ACC112 (cell line): ENCODE data around the gene APOA5.

Experiments
- H2AFZ ChIP-seq: fragments of 200-600 bp; sonication (generic); one replicate; pipeline ENCODE4 v1.6.0; 2017; ENCODE audit warnings: antibody characterized with exemption, low read length; ENCODE audit not compliant: unreplicated experiment
- H3K27ac ChIP-seq: fragments of 200-600 bp; sonication (generic); 2 replicates; pipeline ENCODE4 v1.5.1; 2014; ENCODE audit warnings: low read depth, mild to moderate bottlenecking, antibody characterized with exemption, low read length, moderate library complexity
- H3K27me3 ChIP-seq: fragments of 200-600 bp; sonication (generic); 2 replicates; pipeline ENCODE4 v1.6.1; 2014; ENCODE audit warnings: mild to moderate bottlenecking, antibody characterized with exemption, low read length, moderate library complexity, mixed read lengths; ENCODE audit not compliant: insufficient read depth
- H3K36me3 ChIP-seq: fragments of 200-600 bp; sonication (generic); 2 replicates; pipeline ENCODE4 v1.6.1; 2016; ENCODE audit warnings: mild to moderate bottlenecking, antibody characterized with exemption, low read length, moderate library complexity, mixed read lengths; ENCODE audit not compliant: insufficient read depth
- H3K4me1 ChIP-seq: fragments of 200-600 bp; sonication (generic); one replicate; pipeline ENCODE4 v1.6.1; 2016; ENCODE audit warnings: low read length, mixed read lengths; ENCODE audit not compliant: insufficient read depth, unreplicated experiment, control insufficient read depth
- H3K4me3 ChIP-seq: fragments of 200-600 bp; sonication (generic); 2 replicates; pipeline ENCODE4 v1.5.1; 2014; ENCODE audit warnings: mild to moderate bottlenecking, low read depth, low read length
- H3K79me2 ChIP-seq: fragments of 200-600 bp; sonication (generic); one replicate; pipeline ENCODE4 v1.6.0; 2016; ENCODE audit warnings: low read length; ENCODE audit not compliant: control insufficient read depth, unreplicated experiment, insufficient read depth

APOA5 gene

GRCh38 chr11:116792869-116793771 lies 1.4 kb upstream of the APOA5 start:
- H3K4me1 ChIP-seq: peaks cover 24% of the 10 kb centered on the region
- H3K27me3 ChIP-seq: no peaks in the 10 kb centered on the region
- H3K4me3 ChIP-seq: no peak overlapping the region
- H3K36me3 ChIP-seq: no peaks in the 10 kb centered on the region
- H3K79me2 ChIP-seq: no peaks in the 10 kb centered on the region
- peak overlapping the region; percentile 23 for H3K27ac ChIP-seq
- H2AFZ ChIP-seq: peak overlapping the region; percentile 9

- Histone ChIP-seq H3K27me3 (no peaks in the 10 kb centered on the region), H2AFZ (no peak overlapping the region), H3K27ac (peak overlapping the region; percentile 23), H3K79me2 (peaks cover 5% of the 10 kb centered on the region), H3K4me1 (peaks cover 24% of the 10 kb centered on the region), H3K4me3 (no peak overlapping the region), H3K36me3 (no peaks in the 10 kb centered on the region)
Measured at GRCh38 chr11:116792144-116792868, 627 bp upstream of the APOA5 start.

GRCh38 chr11:116791002-116791812 lies 472 bp downstream of the APOA5 start:
- Histone ChIP-seq H3K36me3 (peaks cover 4% of the 10 kb centered on the region; the same call in 1 of the 2 replicates), H3K79me2 (peaks cover 16% of the 10 kb centered on the region), H3K27ac (no peak overlapping the region), H3K4me1 (peaks cover 32% of the 10 kb centered on the region), H3K27me3 (no peaks in the 10 kb centered on the region), H2AFZ (no peak overlapping the region), H3K4me3 (no peak overlapping the region)

DNA sequence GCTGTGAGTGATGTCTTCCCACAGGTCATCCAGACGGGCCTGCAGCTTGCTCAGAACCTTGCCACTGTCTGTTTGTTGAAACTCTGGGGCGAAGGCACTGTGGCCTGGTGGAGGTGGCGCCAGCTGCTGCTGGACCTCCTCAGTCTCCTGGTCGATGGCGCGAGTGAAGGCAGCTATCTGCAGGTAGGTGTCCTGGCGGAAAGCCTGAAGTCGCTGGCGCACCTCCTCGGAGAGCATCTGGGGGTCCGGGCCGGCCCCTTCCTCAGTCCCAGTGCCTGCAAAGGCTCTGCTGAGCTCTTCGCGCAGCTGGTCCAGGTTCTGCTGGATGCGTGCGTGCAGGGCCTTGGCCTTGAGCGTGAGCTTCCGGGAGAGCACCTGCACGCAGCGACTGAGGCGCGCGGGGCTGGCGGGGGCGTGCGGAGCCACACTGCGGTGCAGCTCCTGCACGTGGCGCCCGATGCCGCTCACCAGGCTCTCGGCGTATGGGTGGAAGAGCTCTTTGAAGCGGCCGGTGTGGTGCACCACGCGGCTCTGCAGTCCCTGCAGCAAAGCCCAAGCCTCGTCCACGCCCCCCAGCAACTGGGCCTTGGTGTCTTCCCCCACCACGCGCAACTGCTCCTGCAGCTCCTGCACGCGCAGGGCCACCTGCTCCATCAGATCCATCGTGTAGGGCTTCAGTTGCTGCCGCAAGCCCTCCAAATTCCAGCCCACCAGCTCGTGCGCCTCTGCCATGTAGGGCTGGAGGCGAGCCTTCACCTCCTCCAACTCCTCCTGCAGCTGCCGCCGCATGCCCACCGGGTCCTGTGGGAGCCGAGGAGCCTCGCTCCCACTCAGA lies 1.3 kb downstream of the APOA5 start:
- H3K27me3 ChIP-seq: no peaks in the 10 kb centered on the region
- H2AFZ ChIP-seq: no peak overlapping the region
- H3K79me2 ChIP-seq: peaks cover 21% of the 10 kb centered on the region
- H3K36me3 ChIP-seq: peaks cover 13% of the 10 kb centered on the region
- H3K4me3 ChIP-seq: no peak overlapping the region
- H3K27ac ChIP-seq: no peak overlapping the region
- peaks cover 32% of the 10 kb centered on the region for H3K4me1 ChIP-seq

DNA sequence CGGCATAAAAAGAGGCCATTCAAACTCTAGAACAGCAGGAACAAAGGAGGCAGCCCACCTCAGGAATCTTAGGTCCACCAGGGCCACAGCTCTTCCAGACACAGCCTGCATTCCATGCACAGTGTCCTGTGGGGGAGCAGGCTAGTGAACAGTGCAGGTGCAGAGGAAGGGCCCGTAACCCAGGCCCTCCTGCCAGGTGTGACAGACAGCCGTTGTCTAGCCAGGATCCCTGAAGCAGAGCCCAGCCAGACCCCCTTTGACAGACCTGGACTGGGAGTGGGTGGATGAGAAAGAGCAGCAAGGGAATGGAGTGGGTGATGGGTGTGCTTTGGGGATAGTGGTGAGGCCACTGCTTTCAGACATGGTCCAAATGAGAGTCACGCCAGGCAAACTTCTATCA lies 2.7 kb downstream of the APOA5 start:
- H3K4me3 ChIP-seq: peak overlapping the region; percentile 98; the same call in 1 of the 2 replicates
- H3K27me3 ChIP-seq: no peaks in the 10 kb centered on the region
- peaks cover 21% of the 10 kb centered on the region for H3K79me2 ChIP-seq
- peaks cover 24% of the 10 kb centered on the region for H3K36me3 ChIP-seq
- peaks cover 32% of the 10 kb centered on the region for H3K4me1 ChIP-seq
- no peak overlapping the region for H2AFZ ChIP-seq
- no peak overlapping the region for H3K27ac ChIP-seq

DNA sequence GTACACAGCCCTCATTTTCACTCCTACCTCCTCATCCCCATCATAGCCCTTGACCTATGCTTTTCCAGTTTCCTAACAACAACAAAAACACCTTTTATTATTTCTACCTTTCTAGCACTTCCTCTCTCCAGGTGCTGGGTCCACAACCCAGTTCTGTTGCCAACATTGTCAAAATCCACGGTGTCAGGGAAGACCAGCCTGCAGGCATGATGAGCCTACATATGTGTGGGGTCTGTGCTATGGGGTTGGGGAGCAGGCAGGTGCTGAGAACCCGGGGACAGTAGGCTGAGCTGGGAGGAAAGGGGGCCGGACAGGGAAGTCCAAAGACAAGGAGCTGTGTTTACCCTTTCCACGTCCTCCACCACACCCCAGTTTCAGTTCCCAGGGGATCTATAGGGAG lies 3.1 kb downstream of the APOA5 start:
- Histone ChIP-seq H2AFZ (peak overlapping the region; percentile 100), H3K36me3 (peaks cover 24% of the 10 kb centered on the region), H3K79me2 (peaks cover 21% of the 10 kb centered on the region), H3K27ac (peak overlapping the region; percentile 74), H3K27me3 (no peaks in the 10 kb centered on the region), H3K4me3 (peak overlapping the region; percentile 98), H3K4me1 (peaks cover 32% of the 10 kb centered on the region)

DNA sequence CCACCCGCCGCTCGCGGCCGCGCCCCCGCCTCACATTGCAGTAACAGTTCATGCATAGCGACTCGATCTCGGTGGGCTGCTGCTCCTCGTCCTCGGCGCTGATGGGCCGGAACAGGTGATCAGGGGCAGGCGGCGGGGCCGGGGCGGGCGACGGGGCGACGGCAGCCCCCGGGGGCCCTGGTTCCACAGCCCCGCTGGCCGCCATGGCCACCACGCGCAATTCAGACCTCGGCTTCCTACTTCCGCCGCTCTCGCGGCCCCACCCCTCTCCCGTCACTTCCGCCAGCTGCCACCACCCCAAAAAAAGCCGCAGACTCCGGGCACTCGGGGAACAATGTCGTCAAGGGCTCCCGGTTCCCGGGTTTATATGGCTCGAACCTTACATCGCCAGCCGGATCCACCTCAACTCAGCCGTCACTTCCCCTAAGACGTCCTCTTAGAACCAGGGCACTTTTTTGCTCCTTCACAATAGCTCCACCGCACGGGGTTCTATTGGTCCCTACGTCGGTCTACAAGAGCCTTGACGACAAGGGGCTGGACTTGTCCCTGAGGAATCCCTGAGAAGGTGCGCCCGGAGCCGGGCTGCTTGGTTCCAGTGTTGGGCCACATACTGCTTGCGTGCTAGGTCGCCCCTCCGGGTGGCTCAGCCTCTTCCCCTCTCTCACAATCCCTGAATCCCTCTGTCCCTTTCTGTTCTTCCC lies 3.7 kb downstream of the APOA5 start, which contains the start of gene ZPR1:
ZPR1 (minus strand) TSS at position 238 of the 701 bp plus-strand sequence; CDS start at position 205, 33 bp downstream.
- Histone ChIP-seq H3K36me3 (peaks cover 30% of the 10 kb centered on the region), H2AFZ (peak within 1 kb of the TSS; percentile 100), H3K4me1 (peaks cover 32% of the 10 kb centered on the region), H3K79me2 (peaks cover 21% of the 10 kb centered on the region), H3K27me3 (no peaks in the 10 kb centered on the region), H3K4me3 (peak within 1 kb of the TSS; percentile 98), H3K27ac (peak within 1 kb of the TSS; percentile 74)

DNA sequence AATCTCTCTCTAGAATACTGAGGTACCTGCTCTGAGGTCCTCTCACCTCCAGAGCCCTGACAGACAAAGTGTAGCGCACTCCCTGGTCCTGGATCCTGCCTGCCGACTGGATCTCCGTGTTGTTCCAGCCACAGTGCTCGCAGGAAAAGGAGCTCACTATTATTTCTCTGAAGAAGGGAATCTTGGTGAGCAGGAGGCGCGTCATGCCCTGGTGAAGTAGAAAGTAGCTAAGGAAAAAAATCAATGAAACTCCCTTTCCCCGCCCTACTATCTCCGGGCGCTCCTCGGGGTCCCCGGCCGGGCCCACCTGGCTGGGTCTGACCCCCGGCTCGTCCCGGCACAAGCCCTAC lies 4.3 kb downstream of the APOA5 start:
- peaks cover 21% of the 10 kb centered on the region for H3K79me2 ChIP-seq
- peaks cover 28% of the 10 kb centered on the region for H3K4me1 ChIP-seq
- peaks cover 35% of the 10 kb centered on the region for H3K36me3 ChIP-seq
- H2AFZ ChIP-seq: peak overlapping the region; percentile 100
- peak overlapping the region; percentile 98 for H3K4me3 ChIP-seq
- no peaks in the 10 kb centered on the region for H3K27me3 ChIP-seq
- H3K27ac ChIP-seq: peak overlapping the region; percentile 74; the same call in 1 of the 2 replicates

- peaks cover 39% of the 10 kb centered on the region for H3K36me3 ChIP-seq
- peak overlapping the region; percentile 98 for H3K4me3 ChIP-seq
- peak overlapping the region; percentile 74; the same call in 1 of the 2 replicates for H3K27ac ChIP-seq
- H2AFZ ChIP-seq: no peak overlapping the region
- peaks cover 21% of the 10 kb centered on the region for H3K79me2 ChIP-seq
- H3K27me3 ChIP-seq: no peaks in the 10 kb centered on the region
- peaks cover 25% of the 10 kb centered on the region for H3K4me1 ChIP-seq
Measured at GRCh38 chr11:116786966-116787365, 4.7 kb downstream of the APOA5 start.
